Natural killer cell (primary cell): Measurements from ENCODE around the gene DAZL. TPM values are rescaled to one million over a fixed set of nuclear protein-coding genes. Genes with fewer than 3 reads are reported as not detected.

Source experiments
- ATAC-seq, 3 donors: fragments of 150-1000 bp in 2 of 3; fragments of 200-7000 bp in 1 of 3; cut with Tn5 transposase; 1 replicate in 1 of 3; 2 replicates in 2 of 3; pipeline ENCODE4 v1.10.0; 2021; ENCODE audit warnings: mild to moderate bottlenecking in 2 of 3, moderate library complexity in 2 of 3
- DNase-seq, 2 donors: peaks; one replicate each; pipeline versions ENCODE4 v3.0.0 to v3.0.0-alpha.2; 2013 to 2021; ENCODE audit warnings: mixed read lengths in 1 of 2
- H3K27ac ChIP-seq: one replicate; pipeline ENCODE4 v1.5.1; 2013; ENCODE audit warnings: mild to moderate bottlenecking, low read length
- H3K27me3 ChIP-seq: one replicate; pipeline ENCODE4 v1.6.1; 2013; ENCODE audit warnings: low read length; ENCODE audit not compliant: control insufficient read depth, insufficient read depth
- H3K36me3 ChIP-seq: one replicate; pipeline ENCODE4 v1.6.1; 2013; ENCODE audit warnings: low read length; ENCODE audit not compliant: control insufficient read depth, insufficient read depth
- H3K4me1 ChIP-seq: one replicate; pipeline ENCODE4 v1.6.1; 2013; ENCODE audit warnings: low read length; ENCODE audit not compliant: control insufficient read depth, insufficient read depth
- H3K4me3 ChIP-seq: one replicate; pipeline ENCODE4 v1.5.1; 2013; ENCODE audit warnings: low read length
- H3K9me3 ChIP-seq: one replicate; pipeline ENCODE4 v1.6.1; 2013; ENCODE audit warnings: low read length; ENCODE audit not compliant: control insufficient read depth, insufficient read depth
- H3K27ac Mint-ChIP-seq, 2 donors: one replicate each; pipeline ENCODE4 v1.8.0; 2022; ENCODE audit warnings: mild to moderate bottlenecking in 2 of 2, mixed read lengths in 2 of 2, moderate library complexity in 1 of 2
- H3K27me3 Mint-ChIP-seq, 2 donors: one replicate each; pipeline ENCODE4 v1.8.0; 2022; ENCODE audit warnings: low read depth in 2 of 2, mixed read lengths in 2 of 2
- H3K36me3 Mint-ChIP-seq: one replicate; pipeline ENCODE4 v1.8.0; 2022; ENCODE audit warnings: mixed read lengths
- H3K4me1 Mint-ChIP-seq, 2 donors: one replicate each; pipeline ENCODE4 v1.8.0; 2022; ENCODE audit warnings: mixed read lengths in 2 of 2
- H3K4me3 Mint-ChIP-seq: one replicate; pipeline ENCODE4 v1.8.0; 2022; ENCODE audit warnings: mild to moderate bottlenecking, moderate library complexity, mixed read lengths
- H3K9me3 Mint-ChIP-seq, 2 donors: one replicate each; pipeline ENCODE4 v1.8.0; 2022; ENCODE audit warnings: mixed read lengths in 2 of 2
- CTCF ChIP-seq: fragments of 200-600 bp; IDR thresholded peaks from one replicate; pipeline ENCODE4 v1.8.0; 2022; ENCODE audit warnings: antibody characterized with exemption
- WGBS: methylation state at CpG from one replicate; pipeline ENCODE4 v1.1.7; 2013; ENCODE audit warnings: missing lambda C conversion rate; ENCODE audit not compliant: insufficient coverage; 5-methylcytosine and 5-hydroxymethylcytosine counted together
- intact Hi-C: fragments of 100-400 bp; cut with micrococcal nuclease; formaldehyde crosslinking; loops from one replicate; pipeline ENCODE4 v1.14.2; 2022
- total RNA-seq, 4 donors: library from RNA; stranded (reverse); fragments of 120-200 nt in 1 of 4; gene quantifications; one replicate each; pipeline versions ENCODE4 v1.2.3 to v1.2.4, GENCODE V29; 2013 to 2022

DAZL gene
- total RNA-seq, 3 donors from 2014 or later (not counting 1 experiment from before 2014, with no cell fraction given) = not detected

- no CpG with 5 or more reads among the region's 3 CpGs for WGBS
- Mint-ChIP-seq H3K27me3 (peaks cover 8 to 20% of the 10 kb centered on the region in 2 donors), H3K27ac (no peak overlapping the region), H3K4me1 (peaks cover 0 to 1% of the 10 kb centered on the region in 2 donors), H3K36me3 (no peaks in the 10 kb centered on the region), H3K4me3 (no peak overlapping the region), H3K9me3 (no peaks in the 10 kb centered on the region)
- H3K27me3 ChIP-seq = no peaks in the 10 kb centered on the region
- ATAC-seq (no peak), DNase-seq (no peak)
- no peaks in the 10 kb centered on the region for H3K9me3 ChIP-seq
- H3K36me3 ChIP-seq = no peaks in the 10 kb centered on the region
- H3K4me3 ChIP-seq = no peak overlapping the region
- TF ChIP-seq CTCF = no peak
- intact Hi-C loops = loop anchor here (1.0 kb wide), 1 partner anchor 812 kb away; no protein-coding TSS in a partner anchor
- no peak overlapping the region for H3K27ac ChIP-seq
- no peaks in the 10 kb centered on the region for H3K4me1 ChIP-seq
These were observed 9.4 kb downstream of the DAZL start for GRCh38 chr3:16595778-16596177.

GRCh38 chr3:16589867-16590624 lies 15.2 kb downstream of the DAZL start:
- no peak overlapping the region for H3K27ac ChIP-seq
- no peaks in the 10 kb centered on the region for H3K9me3 ChIP-seq
- no peaks in the 10 kb centered on the region for H3K4me1 Mint-ChIP-seq
- WGBS = 100% methylated on average over 2 of the region's 6 CpGs
- H3K36me3 ChIP-seq = no peaks in the 10 kb centered on the region
- no peak overlapping the region for H3K4me3 ChIP-seq
- ATAC-seq (no peak), DNase-seq (no peak)
- H3K27ac Mint-ChIP-seq = no peak overlapping the region
- H3K9me3 Mint-ChIP-seq = no peaks in the 10 kb centered on the region
- no peak for TF ChIP-seq CTCF
- peaks cover 3 to 7% of the 10 kb centered on the region in 2 donors for H3K27me3 Mint-ChIP-seq
- no peaks in the 10 kb centered on the region for H3K4me1 ChIP-seq
- H3K36me3 Mint-ChIP-seq = no peaks in the 10 kb centered on the region
- intact Hi-C loops = no loop called here
- no peaks in the 10 kb centered on the region for H3K27me3 ChIP-seq
- no peak overlapping the region for H3K4me3 Mint-ChIP-seq

- no peaks in the 10 kb centered on the region for H3K4me1 ChIP-seq
- intact Hi-C loops = no loop called here
- no peaks in the 10 kb centered on the region for H3K9me3 ChIP-seq
- DNase-seq (no peak), ATAC-seq (no peak)
- no peak overlapping the region for H3K27ac ChIP-seq
- no peaks in the 10 kb centered on the region for H3K9me3 Mint-ChIP-seq
- no peak overlapping the region for H3K4me3 ChIP-seq
- no peak overlapping the region for H3K27ac Mint-ChIP-seq
- no peaks in the 10 kb centered on the region for H3K27me3 ChIP-seq
- no CpG with 5 or more reads among the region's 1 CpG for WGBS
- no peaks in the 10 kb centered on the region for H3K36me3 ChIP-seq
- TF ChIP-seq CTCF = no peak
- H3K27me3 Mint-ChIP-seq = peaks cover 0 to 3% of the 10 kb centered on the region in 2 donors
- H3K4me3 Mint-ChIP-seq = no peak overlapping the region
- no peaks in the 10 kb centered on the region for H3K4me1 Mint-ChIP-seq
- no peaks in the 10 kb centered on the region for H3K36me3 Mint-ChIP-seq
These were observed 16.1 kb downstream of the DAZL start for GRCh38 chr3:16589120-16589519.

GRCh38 chr3:16587681-16588060 lies 17.6 kb downstream of the DAZL start:
- Mint-ChIP-seq H3K27me3 (peaks cover 0 to 3% of the 10 kb centered on the region in 2 donors), H3K4me1 (no peaks in the 10 kb centered on the region), H3K36me3 (no peaks in the 10 kb centered on the region), H3K4me3 (no peak overlapping the region), H3K9me3 (no peaks in the 10 kb centered on the region), H3K27ac (no peak overlapping the region)
- H3K9me3 ChIP-seq = no peaks in the 10 kb centered on the region
- DNase-seq = no peak
- intact Hi-C loops = no loop called here
- H3K27me3 ChIP-seq = no peaks in the 10 kb centered on the region
- no peak for ATAC-seq
- no peaks in the 10 kb centered on the region for H3K36me3 ChIP-seq
- TF ChIP-seq CTCF = no peak
- H3K27ac ChIP-seq = no peak overlapping the region
- no peaks in the 10 kb centered on the region for H3K4me1 ChIP-seq
- no peak overlapping the region for H3K4me3 ChIP-seq
